HG03066 (cell line): ENCODE measurements around the gene DRICH1.
"Not testable (repeated sequence)": the region's sequence is repeated elsewhere in the genome, so short reads cannot be mapped to it uniquely, and the experiment has no call there.

Experiments
- ATAC-seq: cut with Tn5 transposase; IDR thresholded peaks from one replicate; pipeline ENCODE4 v1.9.1; 2021; ENCODE audit warnings: low read depth; ENCODE audit not compliant: unreplicated experiment

DRICH1 gene

GRCh38 chr22:23651676-23652075 is 19.6 kb upstream of the DRICH1 start:
- ATAC-seq: no peak

GRCh38 chr22:23649071-23649501 is 17.0 kb upstream of the DRICH1 start:
- ATAC-seq: no peak

GRCh38 chr22:23646526-23646925 is 14.4 kb upstream of the DRICH1 start:
- ATAC-seq: not testable (repeated sequence)

GRCh38 chr22:23640206-23640605 is 8.1 kb upstream of the DRICH1 start:
- not testable (repeated sequence) for ATAC-seq

GRCh38 chr22:23639661-23640060 is 7.5 kb upstream of the DRICH1 start:
- ATAC-seq: no peak

- ATAC-seq: no peak
Observed at GRCh38 chr22:23638611-23639010, 6.5 kb upstream of the DRICH1 start.

- ATAC-seq: not testable (repeated sequence)
Observed at GRCh38 chr22:23635291-23635690, 3.2 kb upstream of the DRICH1 start.

- ATAC-seq: not testable (repeated sequence)
Observed at GRCh38 chr22:23628056-23628743, 3.9 kb downstream of the DRICH1 start.

- not testable (repeated sequence) for ATAC-seq
Observed at GRCh38 chr22:23627401-23628055, 4.6 kb downstream of the DRICH1 start.

- ATAC-seq: no peak
Observed at GRCh38 chr22:23626286-23626975, 5.7 kb downstream of the DRICH1 start.

- no peak for ATAC-seq
Observed at GRCh38 chr22:23622634-23623033, 9.5 kb downstream of the DRICH1 start.

- ATAC-seq: not testable (repeated sequence)
Observed at GRCh38 chr22:23621916-23622315, 10.2 kb downstream of the DRICH1 start.

GRCh38 chr22:23621082-23621780 is 10.9 kb downstream of the DRICH1 start:
- no peak for ATAC-seq

GRCh38 chr22:23613193-23613972 is 18.7 kb downstream of the DRICH1 start:
- no peak for ATAC-seq

- no peak for ATAC-seq
Observed at GRCh38 chr22:23609983-23610781, 21.9 kb downstream of the DRICH1 start.

- no peak for ATAC-seq
Observed at GRCh38 chr22:23608583-23608982, 23.5 kb downstream of the DRICH1 start.

GRCh38 chr22:23606204-23607131 is 25.7 kb downstream of the DRICH1 start:
- ATAC-seq: no peak

GRCh38 chr22:23604939-23605712 is 27.0 kb downstream of the DRICH1 start:
- ATAC-seq: no peak
